Mesenchymal stem cell (in vitro differentiated cells and primary cell): Measurements from ENCODE around the gene CMTM1.

Experiments
- DNase-seq: peaks from one replicate; pipeline ENCODE4 v3.0.0-alpha.2; 2013
- H2AFZ ChIP-seq: one replicate; pipeline ENCODE4 v1.6.1; 2013; ENCODE audit warnings: low read depth, mild to moderate bottlenecking, control low read depth, inconsistent platforms, low read length, moderate library complexity
- H2AK5ac ChIP-seq: 2 replicates; pipeline ENCODE4 v1.6.1; 2013; ENCODE audit warnings: low read length, moderate library complexity, mild to moderate bottlenecking, inconsistent platforms; ENCODE audit not compliant: severe bottlenecking
- H2BK120ac ChIP-seq: one replicate; pipeline ENCODE4 v1.6.1; 2013; ENCODE audit warnings: low read depth, mild to moderate bottlenecking, inconsistent platforms, low read length, moderate library complexity
- H2BK12ac ChIP-seq, 2 experiments: one replicate each; pipeline ENCODE4 v1.6.1; 2013; ENCODE audit warnings: inconsistent platforms in 2 of 2, low read length in 2 of 2, mild to moderate bottlenecking in 2 of 2, moderate library complexity in 2 of 2, control low read depth in 1 of 2
- H2BK15ac ChIP-seq: one replicate; pipeline ENCODE4 v1.6.1; 2013; ENCODE audit warnings: mild to moderate bottlenecking, low read depth, inconsistent platforms; ENCODE audit not compliant: poor library complexity, severe bottlenecking
- H2BK5ac ChIP-seq: 2 replicates; pipeline ENCODE4 v1.6.1; 2013; ENCODE audit warnings: low read depth, mild to moderate bottlenecking, low read length, control low read depth, inconsistent platforms; ENCODE audit not compliant: poor library complexity, severe bottlenecking
- H3K14ac ChIP-seq, 2 experiments: one replicate each; pipeline ENCODE4 v1.6.1; 2013; ENCODE audit warnings: inconsistent platforms in 2 of 2, low read length in 2 of 2, control low read depth in 1 of 2, mild to moderate bottlenecking in 1 of 2, moderate library complexity in 1 of 2
- H3K18ac ChIP-seq, 2 experiments: one replicate each; pipeline ENCODE4 v1.6.1; 2013; ENCODE audit warnings: inconsistent platforms in 2 of 2, low read length in 2 of 2, control low read depth in 1 of 2, low read depth in 1 of 2, mild to moderate bottlenecking in 1 of 2
- H3K23ac ChIP-seq, 2 experiments: one replicate each; pipeline ENCODE4 v1.6.1; 2013; ENCODE audit warnings: inconsistent platforms in 2 of 2, low read length in 2 of 2, mild to moderate bottlenecking in 2 of 2, moderate library complexity in 2 of 2, control low read depth in 1 of 2
- H3K27ac ChIP-seq: 2 replicates; pipeline ENCODE4 v1.5.1; 2013; ENCODE audit warnings: mild to moderate bottlenecking, moderate library complexity, low read length, control low read depth, inconsistent platforms; ENCODE audit not compliant: poor library complexity, severe bottlenecking
- H3K27me3 ChIP-seq, 2 experiments: 2 replicates each; pipeline versions ENCODE4 v1.6.1 to v1.7.0; 2013; ENCODE audit warnings: low read length in 2 of 2, mild to moderate bottlenecking in 2 of 2, moderate library complexity in 2 of 2, control low read depth in 1 of 2, inconsistent platforms in 1 of 2; ENCODE audit not compliant: control insufficient read depth in 1 of 2, insufficient read depth in 1 of 2
- H3K36me3 ChIP-seq, 2 experiments: 2 replicates each; pipeline versions ENCODE4 v1.6.1 to v1.7.0; 2013; ENCODE audit warnings: low read length in 2 of 2, control low read depth in 1 of 2, inconsistent platforms in 1 of 2, low read depth in 1 of 2, mild to moderate bottlenecking in 1 of 2; ENCODE audit not compliant: insufficient read depth in 2 of 2, control insufficient read depth in 1 of 2
- H3K4ac ChIP-seq, 2 experiments: one replicate each; pipeline ENCODE4 v1.6.1; 2013; ENCODE audit warnings: inconsistent platforms in 2 of 2, low read length in 2 of 2, mild to moderate bottlenecking in 2 of 2, moderate library complexity in 2 of 2, control low read depth in 1 of 2, low read depth in 1 of 2
- H3K4me1 ChIP-seq: 2 replicates; pipeline ENCODE4 v1.6.1; 2013; ENCODE audit warnings: low read depth, low read length, control low read depth; ENCODE audit not compliant: control insufficient read depth, insufficient read depth
- H3K4me2 ChIP-seq: 2 replicates; pipeline ENCODE4 v1.6.1; 2013; ENCODE audit warnings: low read length, mild to moderate bottlenecking, inconsistent platforms; ENCODE audit not compliant: poor library complexity, severe bottlenecking
- H3K4me3 ChIP-seq, 2 experiments: 2 replicates each; pipeline versions ENCODE4 v1.5.1 to v1.7.0; 2013; ENCODE audit warnings: low read length in 2 of 2, mild to moderate bottlenecking in 2 of 2, control low read depth in 1 of 2, low read depth in 1 of 2; ENCODE audit not compliant: insufficient read depth in 1 of 2
- H3K79me1 ChIP-seq: replicated peaks from 2 replicates; pipeline ENCODE4 v1.6.1; 2013; ENCODE audit warnings: mild to moderate bottlenecking, control low read depth, low read length, inconsistent platforms; ENCODE audit not compliant: poor library complexity, severe bottlenecking
- H3K9ac ChIP-seq: 2 replicates; pipeline ENCODE4 v1.7.0; 2013; ENCODE audit warnings: mild to moderate bottlenecking, low read length, moderate library complexity
- H3K9me3 ChIP-seq: 2 replicates; pipeline ENCODE4 v1.7.0; 2013; ENCODE audit warnings: mild to moderate bottlenecking, low read length; ENCODE audit not compliant: control insufficient read depth
- H4K8ac ChIP-seq: one replicate; pipeline ENCODE4 v1.6.1; 2013; ENCODE audit warnings: inconsistent platforms, mild to moderate bottlenecking, low read length, moderate library complexity
- H4K91ac ChIP-seq: one replicate; pipeline ENCODE4 v1.6.1; 2013; ENCODE audit warnings: mild to moderate bottlenecking, low read length, inconsistent platforms
- WGBS: methylation state at CpG from one replicate; pipeline ENCODE4 v1.1.7; 2013; ENCODE audit warnings: mixed read lengths; 5-methylcytosine and 5-hydroxymethylcytosine counted together

Gene CMTM1

GRCh38 chr16:66588981-66589713 is 22.9 kb downstream of the CMTM1 start:
- Histone ChIP-seq H3K4me1 (peaks cover 8% of the 10 kb centered on the region), H4K8ac (no peak overlapping the region)

GRCh38 chr16:66590322-66590721 is 24.1 kb downstream of the CMTM1 start:
- Histone ChIP-seq H4K8ac (no peak overlapping the region), H3K79me1 (no peaks in the 10 kb centered on the region), H2BK5ac (no peak overlapping the region), H2AK5ac (no peak overlapping the region), H3K23ac (no peak overlapping the region), H2BK15ac (no peak overlapping the region), H4K91ac (no peak overlapping the region), H2BK120ac (no peak overlapping the region), H3K4me3 (no peak overlapping the region), H3K4me2 (no peak overlapping the region), H3K4me1 (peaks cover 8% of the 10 kb centered on the region), H3K9me3 (no peaks in the 10 kb centered on the region), H3K9ac (no peak overlapping the region), H3K14ac (no peak overlapping the region), H3K27ac (no peak overlapping the region), H3K18ac (no peak overlapping the region), H3K4ac (no peak overlapping the region), H3K36me3 (no peaks in the 10 kb centered on the region), H2AFZ (no peak overlapping the region), H3K27me3 (peaks cover 0 to 15% of the 10 kb centered on the region in 2 experiments), H2BK12ac (no peak overlapping the region)
- no peak for DNase-seq
- 79% methylated on average over 8 of the region's 8 CpGs for WGBS

More at GRCh38 chr16:66588981-66589713, 22.9 kb downstream of the CMTM1 start:
- Histone ChIP-seq H2BK120ac (no peak overlapping the region), H3K23ac (no peak overlapping the region), H2BK12ac (no peak overlapping the region), H3K36me3 (no peaks in the 10 kb centered on the region), H3K79me1 (no peaks in the 10 kb centered on the region), H3K4ac (no peak overlapping the region), H2BK15ac (no peak overlapping the region), H3K27ac (no peak overlapping the region), H2AK5ac (peak overlapping the region; percentile 8), H3K14ac (no peak overlapping the region), H2AFZ (no peak overlapping the region), H4K91ac (no peak overlapping the region), H3K27me3 (peaks cover 0 to 8% of the 10 kb centered on the region in 2 experiments), H3K4me3 (no peak overlapping the region), H3K9ac (no peak overlapping the region), H3K18ac (no peak overlapping the region), H3K4me2 (no peak overlapping the region), H2BK5ac (no peak overlapping the region), H3K9me3 (no peaks in the 10 kb centered on the region)
- peak; percentile 20 for DNase-seq
- WGBS: 95% methylated on average over 7 of the region's 8 CpGs

- Histone ChIP-seq H2BK15ac (no peak overlapping the region), H3K4me1 (peaks cover 8% of the 10 kb centered on the region), H2AK5ac (peak overlapping the region; percentile 60), H2AFZ (no peak overlapping the region), H3K9ac (no peak overlapping the region), H3K27ac (no peak overlapping the region), H3K18ac (no peak overlapping the region), H4K91ac (no peak overlapping the region), H3K4me3 (no peak overlapping the region), H3K4ac (no peak overlapping the region), H3K9me3 (no peaks in the 10 kb centered on the region), H4K8ac (no peak overlapping the region), H3K4me2 (no peak overlapping the region), H3K36me3 (no peaks in the 10 kb centered on the region), H3K27me3 (peaks cover 0 to 15% of the 10 kb centered on the region in 2 experiments), H2BK120ac (no peak overlapping the region), H3K14ac (no peak overlapping the region), H3K23ac (no peak overlapping the region), H3K79me1 (no peaks in the 10 kb centered on the region), H2BK5ac (no peak overlapping the region), H2BK12ac (no peak overlapping the region)
- no peak for DNase-seq
- 61% methylated on average over 3 of the region's 4 CpGs for WGBS
These were observed 24.8 kb downstream of the CMTM1 start for GRCh38 chr16:66591018-66591417.

- no peak for DNase-seq
- H3K23ac ChIP-seq: no peak overlapping the region
- no peak overlapping the region for H3K27ac ChIP-seq
- no peak overlapping the region for H3K4ac ChIP-seq
- H2BK5ac ChIP-seq: no peak overlapping the region
- no peaks in the 10 kb centered on the region for H3K79me1 ChIP-seq
- WGBS: 94% methylated on average over 3 of the region's 3 CpGs
- no peak overlapping the region for H2BK120ac ChIP-seq
- no peak overlapping the region for H2BK15ac ChIP-seq
- no peak overlapping the region for H4K91ac ChIP-seq
- no peak overlapping the region for H3K18ac ChIP-seq
- H3K14ac ChIP-seq: no peak overlapping the region
- H3K9ac ChIP-seq: no peak overlapping the region
- H2AK5ac ChIP-seq: no peak overlapping the region
- H3K4me1 ChIP-seq: peaks cover 6% of the 10 kb centered on the region
- H3K36me3 ChIP-seq: no peaks in the 10 kb centered on the region
- H2BK12ac ChIP-seq: no peak overlapping the region
- H3K4me3 ChIP-seq: no peak overlapping the region
- no peaks in the 10 kb centered on the region for H3K9me3 ChIP-seq
- no peak overlapping the region for H3K4me2 ChIP-seq
- no peak overlapping the region for H4K8ac ChIP-seq
- H3K27me3 ChIP-seq: peaks cover 0 to 15% of the 10 kb centered on the region in 2 experiments
- no peak overlapping the region for H2AFZ ChIP-seq
These were observed 26.0 kb downstream of the CMTM1 start for GRCh38 chr16:66592241-66592640.
